Breast epithelium (tissue), 4 donors: ENCODE measurements around the gene ARHGAP30. TPM values are rescaled to one million over a fixed set of nuclear protein-coding genes. Genes with fewer than 3 reads are reported as not detected.
"Not testable (repeated sequence)": the region's sequence is repeated elsewhere in the genome, so short reads cannot be mapped to it uniquely, and the experiment has no call there.

Source experiments
- DNase-seq, 2 donors: peaks; one replicate each; pipeline ENCODE4 v3.0.0-alpha.2; 2019; ENCODE audit warnings: low spot score in 2 of 2
- H3K27ac ChIP-seq, 2 donors: fragments of 200-600 bp; sonication (generic) in 1 of 2; one replicate each; pipeline ENCODE4 v1.5.1; 2016 to 2019; ENCODE audit warnings: mild to moderate bottlenecking in 1 of 2
- H3K27me3 ChIP-seq, 2 donors: fragments of 200-600 bp; sonication (generic) in 1 of 2; one replicate each; pipeline versions ENCODE4 v1.5.1 to v1.6.0; 2017 to 2019; ENCODE audit warnings: control low read depth in 1 of 2, mild to moderate bottlenecking in 1 of 2
- H3K36me3 ChIP-seq: fragments of 200-600 bp; one replicate; pipeline ENCODE4 v1.5.1; 2019
- H3K4me1 ChIP-seq, 2 donors: fragments of 200-600 bp; sonication (generic); one replicate each; pipeline ENCODE4 v1.5.1; 2016 to 2019; ENCODE audit warnings: control low read depth in 1 of 2
- H3K4me3 ChIP-seq, 3 donors: fragments of 200-600 bp; sonication (generic); 1 replicate in 2 of 3; 2 replicates in 1 of 3; pipeline ENCODE4 v1.5.1; 2016 to 2019; ENCODE audit warnings: mild to moderate bottlenecking in 3 of 3, moderate library complexity in 2 of 3
- H3K9me3 ChIP-seq, 2 donors: fragments of 200-600 bp; sonication (generic) in 1 of 2; one replicate each; pipeline ENCODE4 v1.5.1; 2016 to 2019; ENCODE audit warnings: control low read depth in 1 of 2
- CTCF ChIP-seq, 3 donors: fragments of 450-650 bp; IDR thresholded peaks; one replicate each; pipeline ENCODE4 v1.5.1; 2016 to 2017; ENCODE audit warnings: antibody characterized with exemption in 3 of 3, mild to moderate bottlenecking in 3 of 3, moderate library complexity in 3 of 3
- POLR2A ChIP-seq: fragments of 450-650 bp; IDR thresholded peaks from one replicate; pipeline ENCODE4 v1.6.1; 2016; ENCODE audit warnings: antibody characterized with exemption, mild to moderate bottlenecking, moderate library complexity
- POLR2AphosphoS5 ChIP-seq, 3 donors: sonication (generic); formaldehyde crosslinking; IDR thresholded peaks; one replicate each; pipeline ENCODE4 v1.6.1; 2017; ENCODE audit warnings: antibody characterized with exemption in 3 of 3
- intact Hi-C: fragments of 100-400 bp; cut with DNase I; formaldehyde crosslinking; loops from one replicate; pipeline ENCODE4 v1.15.1; 2023; ENCODE audit warnings: low total_unique reads
- total RNA-seq, 3 donors: library from RNA; depleted of rRNA; stranded (reverse); fragments of >200 nt; gene quantifications; one replicate each; pipeline ENCODE4 v1.1.0, GENCODE V29; 2016

The ARHGAP30 gene
- total RNA-seq, 3 donors from 2014 or later: 5.2 to 16.5 (median 7.9) TPM

GRCh38 chr1:161070761-161071160 is 1.1 kb upstream of the ARHGAP30 start:
- DNase-seq: no peak
- Histone ChIP-seq H3K4me3 (no peak overlapping the region), H3K4me1 (no peaks in the 10 kb centered on the region), H3K27ac (no peak overlapping the region), H3K9me3 (no peaks in the 10 kb centered on the region), H3K27me3 (no peaks in the 10 kb centered on the region), H3K36me3 (no peaks in the 10 kb centered on the region)
- TF ChIP-seq CTCF (IDR thresholded peaks at IDR 0.05) (no peak), POLR2A (no peak), POLR2AphosphoS5 (IDR thresholded peaks at IDR 0.05) (no peak)
- intact Hi-C loops: no loop called here

GRCh38 chr1:161069241-161069640 is 450 bp downstream of the ARHGAP30 start:
- H3K27ac ChIP-seq: peak overlapping the region; percentile 19 to 74
- H3K36me3 ChIP-seq: no peaks in the 10 kb centered on the region
- TF ChIP-seq POLR2AphosphoS5 (IDR thresholded peaks at IDR 0.05): no peak
- TF ChIP-seq CTCF (IDR thresholded peaks at IDR 0.05): no peak
- TF ChIP-seq POLR2A: no peak
- intact Hi-C loops: no loop called here
- H3K27me3 ChIP-seq: no peaks in the 10 kb centered on the region
- no peak for DNase-seq
- no peaks in the 10 kb centered on the region for H3K9me3 ChIP-seq
- no peaks in the 10 kb centered on the region for H3K4me1 ChIP-seq
- peak overlapping the region; percentile 35 to 49 (median 42) for H3K4me3 ChIP-seq

GRCh38 chr1:161068306-161069234 is 1.1 kb downstream of the ARHGAP30 start:
- Histone ChIP-seq H3K27me3 (no peaks in the 10 kb centered on the region), H3K27ac (peak overlapping the region; percentile 19 to 74), H3K4me3 (peak overlapping the region; percentile 35 to 49 (median 42)), H3K4me1 (no peaks in the 10 kb centered on the region), H3K36me3 (no peaks in the 10 kb centered on the region), H3K9me3 (no peaks in the 10 kb centered on the region)
- intact Hi-C loops: no loop called here
- no peak for DNase-seq
- TF ChIP-seq CTCF (IDR thresholded peaks at IDR 0.05): no peak
- no peak for TF ChIP-seq POLR2A
- no peak for TF ChIP-seq POLR2AphosphoS5 (IDR thresholded peaks at IDR 0.05)

- Histone ChIP-seq H3K4me3 (no peak overlapping the region), H3K4me1 (no peaks in the 10 kb centered on the region), H3K27me3 (no peaks in the 10 kb centered on the region), H3K27ac (no peak overlapping the region), H3K36me3 (no peaks in the 10 kb centered on the region), H3K9me3 (no peaks in the 10 kb centered on the region)
- no peak for DNase-seq
- intact Hi-C loops: no loop called here
- no peak for TF ChIP-seq POLR2AphosphoS5 (IDR thresholded peaks at IDR 0.05)
- TF ChIP-seq POLR2A: no peak
- TF ChIP-seq CTCF (IDR thresholded peaks at IDR 0.05): no peak
Observed at GRCh38 chr1:161066694-161067093, 3.0 kb downstream of the ARHGAP30 start.

GRCh38 chr1:161065681-161066080 is 4.0 kb downstream of the ARHGAP30 start:
- H3K27me3 ChIP-seq, H3K9me3 ChIP-seq, intact Hi-C loops, H3K27ac ChIP-seq, H3K4me1 ChIP-seq, H3K4me3 ChIP-seq, DNase-seq, H3K36me3 ChIP-seq: not testable (repeated sequence)

GRCh38 chr1:161063936-161064335 is 5.8 kb downstream of the ARHGAP30 start:
- H3K36me3 ChIP-seq, intact Hi-C loops, H3K9me3 ChIP-seq, H3K4me3 ChIP-seq, H3K27ac ChIP-seq, H3K27me3 ChIP-seq, DNase-seq, H3K4me1 ChIP-seq: not testable (repeated sequence)
